IMR-90 (cell line): Measurements from ENCODE around the gene SAMHD1. TPM values are rescaled to one million over a fixed set of nuclear protein-coding genes. Genes with fewer than 3 reads are reported as not detected.

Experiments
- ATAC-seq: fragments of 200-7000 bp; cut with Tn5 transposase; 2 replicates; pipeline ENCODE4 v1.9.1; 2020; ENCODE audit warnings: low read depth, mild to moderate bottlenecking, moderate library complexity
- BruUV-seq: library from RNA; stranded (reverse); fragments of 400-500 nt; replicated peaks from 2 replicates; lab custom pipeline; 2021; lab: Mats Ljungman, UMichigan
- CTCF ChIA-PET: fragments of 300-600 bp; formaldehyde crosslinking; extraction: SDS; loops from one replicate; lab custom pipeline; 2021; ENCODE audit warnings: antibody characterized with exemption; lab: Yijun Ruan, JAX
- POLR2A ChIA-PET: fragments of 300-600 bp; sonication (Branson Sonifier 250); formaldehyde crosslinking; loops from one replicate; lab custom pipeline; 2022; ENCODE audit warnings: antibody characterized with exemption; ENCODE audit not compliant: unreplicated experiment; lab: Charles Lee
- DNase-seq: peaks from one replicate; pipeline ENCODE4 v3.0.0; 2013
- H2AFZ ChIP-seq: replicated peaks from 2 replicates; pipeline ENCODE3; 2013; ENCODE audit warnings: low read length, mild to moderate bottlenecking; ENCODE audit not compliant: poor library complexity
- H2AK5ac ChIP-seq: 2 replicates; pipeline ENCODE4 v1.6.1; 2013; ENCODE audit warnings: low read depth, low read length, inconsistent platforms
- H2AK9ac ChIP-seq: replicated peaks from 2 replicates; pipeline ENCODE3; 2013; ENCODE audit warnings: mild to moderate bottlenecking, low read depth, low read length, moderate library complexity; ENCODE audit not compliant: poor library complexity
- H2BK120ac ChIP-seq: 2 replicates; pipeline ENCODE4 v1.6.1; 2013; ENCODE audit warnings: low read depth, low read length, inconsistent platforms
- H2BK15ac ChIP-seq: 3 replicates; pipeline ENCODE4 v1.6.1; 2013; ENCODE audit warnings: low read depth, low read length, inconsistent platforms
- H2BK20ac ChIP-seq: 2 replicates; pipeline ENCODE4 v1.6.1; 2013; ENCODE audit warnings: low read depth, mild to moderate bottlenecking, inconsistent platforms, low read length, moderate library complexity
- H2BK5ac ChIP-seq: 2 replicates; pipeline ENCODE4 v1.6.1; 2013; ENCODE audit warnings: mild to moderate bottlenecking, low read depth, low read length, inconsistent platforms; ENCODE audit not compliant: poor library complexity, severe bottlenecking
- H3K14ac ChIP-seq: replicated peaks from 2 replicates; pipeline ENCODE4 v1.6.1; 2013; ENCODE audit warnings: low read depth, low read length, inconsistent platforms
- H3K18ac ChIP-seq: 2 replicates; pipeline ENCODE4 v1.6.1; 2013; ENCODE audit warnings: low read depth, low read length, control low read depth
- H3K23ac ChIP-seq: 2 replicates; pipeline ENCODE4 v1.6.1; 2013; ENCODE audit warnings: low read depth, low read length, inconsistent platforms
- H3K27ac ChIP-seq: 2 replicates; pipeline ENCODE4 v1.5.1; 2013; ENCODE audit warnings: mild to moderate bottlenecking, control low read depth, low read length; ENCODE audit not compliant: insufficient read depth
- H3K27me3 ChIP-seq: 2 replicates; pipeline ENCODE4 v1.6.1; 2013; ENCODE audit warnings: low read length; ENCODE audit not compliant: control insufficient read depth, insufficient read depth
- H3K36me3 ChIP-seq: 2 replicates; pipeline ENCODE4 v1.6.1; 2013; ENCODE audit warnings: low read length, mixed read lengths; ENCODE audit not compliant: control insufficient read depth, insufficient read depth
- H3K4ac ChIP-seq: 2 replicates; pipeline ENCODE4 v1.6.1; 2013; ENCODE audit warnings: low read depth, low read length, inconsistent platforms
- H3K4me1 ChIP-seq: 2 replicates; pipeline ENCODE4 v1.6.1; 2013; ENCODE audit warnings: low read length, mixed read lengths; ENCODE audit not compliant: control insufficient read depth, insufficient read depth
- H3K4me2 ChIP-seq: 2 replicates; pipeline ENCODE4 v1.6.1; 2013; ENCODE audit warnings: low read depth, mild to moderate bottlenecking, control low read depth, low read length, moderate library complexity
- H3K4me3 ChIP-seq: 2 replicates; pipeline ENCODE4 v1.5.1; 2013; ENCODE audit warnings: low read depth, mild to moderate bottlenecking, control low read depth, low read length, moderate library complexity; ENCODE audit not compliant: insufficient read depth
- H3K56ac ChIP-seq: 2 replicates; pipeline ENCODE4 v1.6.1; 2013; ENCODE audit warnings: low read length, inconsistent platforms; ENCODE audit not compliant: insufficient read depth; ENCODE audit errors: extremely low read depth
- H3K79me1 ChIP-seq, 2 experiments: 2 replicates each; pipeline ENCODE4 v1.6.1; 2013; ENCODE audit warnings: low read length in 2 of 2, inconsistent platforms in 1 of 2, low read depth in 1 of 2
- H3K9ac ChIP-seq: 2 replicates; pipeline ENCODE4 v1.6.1; 2013; ENCODE audit warnings: low read depth, low read length, control low read depth
- H3K9me1 ChIP-seq: 2 replicates; pipeline ENCODE4 v1.6.1; 2013; ENCODE audit warnings: low read length, inconsistent platforms; ENCODE audit not compliant: insufficient read depth
- H3K9me3 ChIP-seq: 2 replicates; pipeline ENCODE4 v1.6.1; 2013; ENCODE audit warnings: low read length; ENCODE audit not compliant: control insufficient read depth, insufficient read depth
- H4K20me1 ChIP-seq: 2 replicates; pipeline ENCODE4 v1.6.1; 2013; ENCODE audit warnings: low read length, inconsistent platforms; ENCODE audit not compliant: insufficient read depth
- H4K5ac ChIP-seq: 2 replicates; pipeline ENCODE4 v1.6.1; 2013; ENCODE audit warnings: mild to moderate bottlenecking, low read depth, low read length, control low read depth
- H4K8ac ChIP-seq, 2 experiments: 2 replicates each; pipeline ENCODE4 v1.6.1; 2013; ENCODE audit warnings: low read depth in 2 of 2, low read length in 2 of 2, control low read depth in 1 of 2, inconsistent platforms in 1 of 2
- H4K91ac ChIP-seq: 2 replicates; pipeline ENCODE4 v1.6.1; 2013; ENCODE audit warnings: low read depth, low read length, inconsistent platforms; ENCODE audit not compliant: insufficient read depth
- CEBPB ChIP-seq: IDR thresholded peaks from 2 replicates; pipeline ENCODE4 v1.6.1; 2012; ENCODE audit warnings: low read depth, low read length, improper control_type of control experiment
- MAFK ChIP-seq: IDR thresholded peaks from 2 replicates; pipeline ENCODE4 v1.6.1; 2012; ENCODE audit warnings: low read depth, low read length, improper control_type of control experiment
- MAZ ChIP-seq: IDR thresholded peaks from 2 replicates; pipeline ENCODE4 v1.6.1; 2012; ENCODE audit warnings: low read depth, mild to moderate bottlenecking, low read length, improper control_type of control experiment, moderate library complexity, borderline replicate concordance
- NFE2L2 ChIP-seq: fragments of 150-350 bp; IDR thresholded peaks from 2 replicates; pipeline ENCODE4 v1.6.1; 2016; ENCODE audit warnings: low read depth, mild to moderate bottlenecking, low read length
- POLR2A ChIP-seq: IDR thresholded peaks from 2 replicates; pipeline ENCODE4 v1.6.1; 2012; ENCODE audit warnings: mild to moderate bottlenecking, low read depth, low read length
- WGBS, 2 experiments: methylation state at CpG; one replicate each; pipeline versions ENCODE4 v1.1.5 to v1.1.7; 2013; ENCODE audit warnings: missing lambda C conversion rate in 2 of 2; ENCODE audit not compliant: insufficient read length in 1 of 2; ENCODE audit errors: extremely low coverage in 2 of 2; 5-methylcytosine and 5-hydroxymethylcytosine counted together
- dilution Hi-C: fragments of 300-500 bp; cut with HindIII; formaldehyde crosslinking; loops from one replicate; pipeline ENCODE4 v1.14.3; 2018; ENCODE audit warnings: low sequenced_read_pairs; ENCODE audit not compliant: unreplicated experiment
- in situ Hi-C: fragments of 300-500 bp; cut with MboI; formaldehyde crosslinking; loops from 3 replicates; pipeline ENCODE4 v1.14.3; 2019; ENCODE audit warnings: low sequenced_read_pairs, inconsistent platforms, mixed read lengths
- intact Hi-C: fragments of 100-400 bp; cut with micrococcal nuclease; formaldehyde crosslinking; loops from 2 replicates; pipeline ENCODE4 v1.10.0; 2022
- polyA plus RNA-seq, 3 experiments: library from polyadenylated mRNA; depleted of rRNA; stranded (reverse); fragments of >200 nt; gene quantifications; 2 replicates each; pipeline ENCODE4 v1.2.3, GENCODE V29; 2012; ENCODE audit warnings: low replicate concordance in 1 of 3
- total RNA-seq: library from RNA; depleted of rRNA; stranded (reverse); fragments of >200 nt; gene quantifications from 2 replicates; pipeline ENCODE4 v1.2.3, GENCODE V29; 2012

Gene SAMHD1
- total and polyA plus RNA-seq, 2 of the 4 experiments (the other 2 are of a cell fraction), result 6.3 to 14.9 TPM

- Histone ChIP-seq H3K56ac (no peak overlapping the region), H3K4ac (no peak overlapping the region), H2BK120ac (no peak overlapping the region), H4K91ac (no peak overlapping the region), H3K9ac (no peak overlapping the region), H2BK5ac (no peak overlapping the region), H3K36me3 (no peaks in the 10 kb centered on the region), H2AFZ (no peak overlapping the region), H3K9me3 (no peaks in the 10 kb centered on the region), H2AK9ac (no peak overlapping the region), H2BK15ac (no peak overlapping the region), H3K18ac (no peak overlapping the region), H3K23ac (no peak overlapping the region), H4K20me1 (no peaks in the 10 kb centered on the region), H3K4me3 (no peak overlapping the region), H2AK5ac (no peak overlapping the region), H3K4me2 (no peak overlapping the region), H4K5ac (no peak overlapping the region), H3K27ac (no peak overlapping the region), H3K27me3 (peaks cover 6% of the 10 kb centered on the region; the same call in 1 of the 2 replicates), H3K4me1 (no peaks in the 10 kb centered on the region), H4K8ac (no peak overlapping the region), H3K14ac (no peak overlapping the region), H2BK20ac (no peak overlapping the region), H3K9me1 (no peaks in the 10 kb centered on the region), H3K79me1 (no peaks in the 10 kb centered on the region)
- no TSS peak for BruUV-seq
- ChIA-PET CTCF (no interaction called here), POLR2A (no interaction called here)
- ATAC-seq, result peak; percentile 27; the same call in 1 of the 2 replicates
- dilution Hi-C loops, result no loop called here
- in situ Hi-C loops, result no loop called here
- WGBS, 2 experiments, result 58% methylated on average over 5 of the region's 13 CpGs; no CpG with 5 or more reads in 1 of the 2 experiments
- no peak for TF ChIP-seq POLR2A
- no peak for TF ChIP-seq MAZ
- no peak for TF ChIP-seq NFE2L2
- TF ChIP-seq MAFK, result no peak
- TF ChIP-seq CEBPB, result no peak
- intact Hi-C loops, result no loop called here
- DNase-seq, result no peak
Measured at GRCh38 chr20:36873498-36874189, 77.9 kb downstream of the SAMHD1 start.
